Measurements from ENCODE around the gene DENND1A.

The DENND1A gene

DNA sequence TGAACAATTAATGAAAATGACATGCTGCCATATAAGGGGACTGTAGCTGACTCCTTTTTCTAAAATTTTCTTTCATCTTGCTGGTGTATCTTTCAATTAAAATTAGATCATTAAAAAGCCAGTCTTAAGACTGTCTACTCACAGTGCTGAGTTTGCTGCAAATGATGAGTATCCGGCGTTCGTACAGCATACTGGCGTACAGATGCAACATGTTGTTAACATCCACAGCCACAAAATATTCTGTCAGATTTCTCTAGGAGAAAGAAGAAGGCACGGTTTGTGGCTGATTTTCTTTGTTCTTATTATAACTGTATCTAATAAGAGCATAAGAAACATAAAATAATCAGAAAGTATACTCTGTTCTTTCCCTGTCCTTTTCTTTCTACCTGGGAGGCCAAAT is 278.1 kb downstream of the DENND1A start:
- DNase-seq (ENCODE audit: low read depth) = no peak
- TF ChIP-seq, protein P1, sequence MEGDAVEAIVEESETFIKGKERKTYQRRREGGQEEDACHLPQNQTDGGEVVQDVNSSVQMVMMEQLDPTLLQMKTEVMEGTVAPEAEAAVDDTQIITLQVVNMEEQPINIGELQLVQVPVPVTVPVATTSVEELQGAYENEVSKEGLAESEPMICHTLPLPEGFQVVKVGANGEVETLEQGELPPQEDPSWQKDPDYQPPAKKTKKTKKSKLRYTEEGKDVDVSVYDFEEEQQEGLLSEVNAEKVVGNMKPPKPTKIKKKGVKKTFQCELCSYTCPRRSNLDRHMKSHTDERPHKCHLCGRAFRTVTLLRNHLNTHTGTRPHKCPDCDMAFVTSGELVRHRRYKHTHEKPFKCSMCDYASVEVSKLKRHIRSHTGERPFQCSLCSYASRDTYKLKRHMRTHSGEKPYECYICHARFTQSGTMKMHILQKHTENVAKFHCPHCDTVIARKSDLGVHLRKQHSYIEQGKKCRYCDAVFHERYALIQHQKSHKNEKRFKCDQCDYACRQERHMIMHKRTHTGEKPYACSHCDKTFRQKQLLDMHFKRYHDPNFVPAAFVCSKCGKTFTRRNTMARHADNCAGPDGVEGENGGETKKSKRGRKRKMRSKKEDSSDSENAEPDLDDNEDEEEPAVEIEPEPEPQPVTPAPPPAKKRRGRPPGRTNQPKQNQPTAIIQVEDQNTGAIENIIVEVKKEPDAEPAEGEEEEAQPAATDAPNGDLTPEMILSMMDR (conservative IDR thresholded peaks at IDR 0.05; ENCODE audit: control insufficient read depth, insufficient read depth, low read depth, low read length) = no peak

DNA sequence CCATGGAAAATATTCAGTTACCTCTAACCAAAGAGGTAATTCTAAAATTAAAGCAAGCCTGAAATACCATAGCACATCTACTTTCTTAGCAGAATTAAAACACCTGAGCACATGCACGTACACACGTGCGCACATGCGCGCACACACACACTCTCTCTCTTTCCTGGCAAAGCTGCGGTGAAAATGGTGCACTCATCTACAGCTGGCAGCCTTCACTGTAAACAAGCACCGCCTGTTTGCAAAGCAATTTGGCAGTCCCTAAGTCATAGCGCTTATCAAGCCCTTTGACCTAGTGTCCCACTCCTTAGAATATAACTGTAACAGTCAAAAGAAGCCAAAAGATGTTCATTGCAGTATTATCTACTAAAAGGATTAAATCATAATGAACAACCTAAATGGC is 278.7 kb downstream of the DENND1A start:
- DNase-seq (ENCODE audit: low read depth) = no peak
- H3K4me3 ChIP-seq (ENCODE audit: control insufficient read depth, low read depth, low read length) = no peak overlapping the region
- TF ChIP-seq, protein P1 (conservative IDR thresholded peaks at IDR 0.05; ENCODE audit: control insufficient read depth, insufficient read depth, low read depth, low read length) = no peak

More for the DNA sequence above, 278.1 kb downstream of the DENND1A start:
- H3K4me3 ChIP-seq (ENCODE audit: control insufficient read depth, low read depth, low read length) = no peak overlapping the region

DNA sequence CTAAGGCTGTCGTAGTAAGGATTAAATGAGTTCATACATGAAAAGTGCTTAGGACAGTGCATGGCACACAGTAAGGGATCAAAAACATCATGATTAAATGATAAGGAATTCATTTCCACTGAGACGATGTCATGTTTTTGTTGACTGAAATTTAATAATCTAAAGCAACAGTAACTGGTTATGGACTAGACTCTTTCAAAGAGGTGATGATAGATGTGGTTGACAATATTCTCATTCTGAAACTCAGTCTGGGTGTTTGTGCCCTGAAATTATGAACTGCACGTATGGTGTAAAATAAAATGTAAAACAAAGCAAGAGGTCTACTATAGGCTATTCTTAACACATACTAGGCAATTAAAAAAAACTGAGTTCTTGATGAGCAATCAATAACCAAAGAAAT is 280.0 kb downstream of the DENND1A start:
- DNase-seq (ENCODE audit: low read depth) = no peak
- H3K4me3 ChIP-seq (ENCODE audit: control insufficient read depth, low read depth, low read length) = no peak overlapping the region
- TF ChIP-seq, protein P1 (conservative IDR thresholded peaks at IDR 0.05; ENCODE audit: control insufficient read depth, insufficient read depth, low read depth, low read length) = no peak

DNA sequence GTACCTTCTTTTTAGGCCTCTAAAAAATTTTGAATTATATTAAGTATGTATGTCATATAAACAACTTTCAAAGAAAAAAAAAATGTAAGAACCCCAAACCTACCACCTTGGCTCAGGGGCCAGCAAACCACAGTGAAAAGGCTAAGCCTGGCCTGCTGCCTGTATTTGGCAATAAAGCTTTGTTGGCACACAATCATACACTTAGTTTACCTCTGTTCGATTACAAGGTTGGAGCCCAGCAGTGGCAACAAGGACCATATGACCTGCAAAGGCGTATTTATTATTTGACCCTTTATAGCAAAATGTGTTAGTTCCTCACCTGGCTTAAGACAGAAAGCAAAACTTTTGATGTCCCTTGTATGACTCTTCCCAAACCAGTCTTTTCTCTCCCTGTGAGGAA is 282.8 kb downstream of the DENND1A start:
- no peak overlapping the region for H3K4me3 ChIP-seq (ENCODE audit: control insufficient read depth, low read depth, low read length)
- TF ChIP-seq, protein P1 (conservative IDR thresholded peaks at IDR 0.05; ENCODE audit: control insufficient read depth, insufficient read depth, low read depth, low read length) = no peak
- DNase-seq (ENCODE audit: low read depth) = no peak

DNA sequence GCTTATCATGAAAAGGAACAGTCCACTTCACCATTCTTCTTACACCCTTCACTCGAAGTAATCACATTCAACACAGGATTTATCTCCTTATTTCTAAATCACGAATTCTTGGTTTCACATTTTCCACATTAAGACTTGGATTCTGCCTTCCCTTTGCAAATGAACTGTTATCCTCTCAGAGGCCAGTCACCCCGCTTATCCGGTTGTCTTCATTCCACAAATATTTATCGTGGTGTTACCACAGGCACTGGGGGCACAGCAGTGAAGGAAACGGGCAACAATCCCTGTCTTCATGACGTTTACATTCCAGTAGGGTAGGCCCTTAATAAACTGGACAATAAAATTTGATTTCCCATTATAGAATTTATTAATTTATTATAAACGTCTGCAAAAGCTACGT is 284.2 kb downstream of the DENND1A start:
- TF ChIP-seq, protein P1 (conservative IDR thresholded peaks at IDR 0.05; ENCODE audit: control insufficient read depth, insufficient read depth, low read depth, low read length) = no peak
- DNase-seq (ENCODE audit: low read depth) = no peak
- no peak overlapping the region for H3K4me3 ChIP-seq (ENCODE audit: control insufficient read depth, low read depth, low read length)

DNA sequence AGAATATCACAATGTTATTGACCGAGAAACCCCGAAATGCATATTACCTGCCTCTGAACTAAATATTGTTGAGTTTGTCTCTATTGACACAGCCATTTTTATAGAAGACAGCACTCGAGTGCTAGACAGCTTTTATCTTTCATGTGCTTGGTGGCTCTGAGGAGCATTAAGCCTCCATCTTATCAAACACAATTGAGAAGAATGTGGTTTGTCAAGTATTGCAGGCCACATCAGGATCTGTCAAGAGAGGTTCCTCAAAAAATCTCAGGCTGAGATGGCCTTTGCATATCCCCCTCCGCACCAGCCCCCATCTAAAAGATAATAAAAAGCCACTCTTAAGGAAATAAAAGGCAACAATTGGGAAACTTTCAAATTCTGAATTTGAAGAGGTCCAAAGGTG is 284.8 kb downstream of the DENND1A start:
- TF ChIP-seq, protein P1 (conservative IDR thresholded peaks at IDR 0.05; ENCODE audit: control insufficient read depth, insufficient read depth, low read depth, low read length) = no peak

DNA sequence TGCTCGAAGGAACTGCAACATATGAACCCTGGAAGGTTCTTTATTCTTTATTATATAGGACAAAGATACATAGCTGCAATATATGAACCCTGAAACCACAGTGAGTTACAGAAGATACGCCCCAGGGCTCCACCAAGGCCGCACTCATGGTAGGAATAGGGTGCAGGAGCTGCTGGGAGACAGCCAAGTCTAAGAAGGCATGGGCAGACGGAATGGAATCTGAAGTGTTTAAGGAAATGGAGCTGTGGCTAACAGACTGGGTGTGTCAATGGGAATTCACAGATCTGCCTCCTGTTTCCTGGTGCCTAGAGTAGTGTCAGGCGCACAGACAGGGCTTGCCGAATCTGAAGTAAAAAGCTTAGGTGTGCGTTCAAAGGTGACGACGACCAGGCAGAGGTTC is 286.4 kb downstream of the DENND1A start:
- TF ChIP-seq, protein P1 (conservative IDR thresholded peaks at IDR 0.05; ENCODE audit: control insufficient read depth, insufficient read depth, low read depth, low read length) = no peak

More for the DNA sequence above, 284.8 kb downstream of the DENND1A start:
- no peak for DNase-seq (ENCODE audit: low read depth)
- no peak overlapping the region for H3K4me3 ChIP-seq (ENCODE audit: control insufficient read depth, low read depth, low read length)

More for the DNA sequence above, 286.4 kb downstream of the DENND1A start:
- no peak for DNase-seq (ENCODE audit: low read depth)
- H3K4me3 ChIP-seq (ENCODE audit: control insufficient read depth, low read depth, low read length) = no peak overlapping the region
